ENCODE results near the gene FAM177A1. TPM values are rescaled to one million over a fixed set of nuclear protein-coding genes. Genes with fewer than 3 reads are reported as not detected.
A peak's percentile ranks its signal among the peaks of the same experiment; 100 is the strongest.

FAM177A1 gene
- total and polyA plus RNA-seq, 2 of the 13 experiments (the other 11 are each of a cell fraction or from before 2014, with no cell fraction given) = 72.9 to 119 TPM

DNA sequence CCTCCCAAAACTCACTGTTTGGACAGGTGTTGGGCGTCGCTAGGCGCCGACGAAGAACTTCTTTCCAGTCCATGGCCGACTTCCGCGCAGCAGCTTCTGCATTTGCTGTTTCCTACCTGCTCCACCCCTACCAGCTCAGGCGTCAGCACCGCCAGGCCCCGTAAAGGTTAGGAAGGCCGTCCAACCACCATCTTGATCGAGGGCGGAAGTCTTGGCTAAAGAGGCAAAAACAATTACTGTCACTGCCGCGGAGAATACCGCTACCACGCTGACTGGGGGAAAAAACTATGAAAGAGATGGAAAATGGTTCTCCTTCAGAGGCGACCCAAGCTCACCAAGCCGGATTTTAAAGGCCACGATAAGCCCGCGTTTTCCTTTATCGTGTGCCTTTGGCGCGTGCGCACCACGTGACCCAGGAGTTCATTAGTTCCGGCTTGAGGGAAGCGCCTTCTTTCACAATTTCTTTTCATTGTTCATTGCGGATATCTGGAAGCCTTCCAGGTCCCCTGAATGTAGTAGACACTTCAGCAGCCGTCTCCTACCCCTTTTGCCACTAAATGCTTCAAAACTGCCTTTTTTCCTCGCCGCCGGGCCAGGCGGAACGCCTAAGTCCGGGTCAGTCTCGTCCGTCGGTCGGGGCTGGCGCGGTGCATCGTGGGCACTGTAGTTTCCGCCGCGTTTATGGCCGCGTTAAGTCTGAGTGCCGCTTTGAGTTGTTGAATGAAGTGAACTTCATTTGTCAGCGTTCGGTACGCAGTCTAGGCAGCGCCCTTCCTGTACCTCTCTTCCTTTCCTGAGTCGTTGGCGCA, 76.0 kb downstream of the FAM177A1 start, which contains the start of the genes PPP2R3C and PRORP (continued):
- TF ChIP-seq, protein P1, sequence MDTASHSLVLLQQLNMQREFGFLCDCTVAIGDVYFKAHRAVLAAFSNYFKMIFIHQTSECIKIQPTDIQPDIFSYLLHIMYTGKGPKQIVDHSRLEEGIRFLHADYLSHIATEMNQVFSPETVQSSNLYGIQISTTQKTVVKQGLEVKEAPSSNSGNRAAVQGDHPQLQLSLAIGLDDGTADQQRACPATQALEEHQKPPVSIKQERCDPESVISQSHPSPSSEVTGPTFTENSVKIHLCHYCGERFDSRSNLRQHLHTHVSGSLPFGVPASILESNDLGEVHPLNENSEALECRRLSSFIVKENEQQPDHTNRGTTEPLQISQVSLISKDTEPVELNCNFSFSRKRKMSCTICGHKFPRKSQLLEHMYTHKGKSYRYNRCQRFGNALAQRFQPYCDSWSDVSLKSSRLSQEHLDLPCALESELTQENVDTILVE (CRISPR knock-in tag; IDR thresholded peaks at IDR 0.05) = peak; percentile 83
- TF ChIP-seq, protein P2, sequence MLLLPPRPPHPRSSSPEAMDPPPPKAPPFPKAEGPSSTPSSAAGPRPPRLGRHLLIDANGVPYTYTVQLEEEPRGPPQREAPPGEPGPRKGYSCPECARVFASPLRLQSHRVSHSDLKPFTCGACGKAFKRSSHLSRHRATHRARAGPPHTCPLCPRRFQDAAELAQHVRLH (CRISPR knock-in tag; IDR thresholded peaks at IDR 0.05; ENCODE audit: borderline replicate concordance, low read depth) = peak; percentile 95
- peak; percentile 85; the same call in 1 of the 2 replicates for TF ChIP-seq TOE1 (CRISPR knock-in tag; IDR thresholded peaks at IDR 0.05)
- no peak; the same call in 1 of the 2 replicates for TF ChIP-seq SMYD3 (CRISPR knock-in tag; IDR thresholded peaks at IDR 0.05)
- peak; percentile 56; the same call in 2 of the 3 replicates for TF ChIP-seq MXI1 (IDR thresholded peaks at IDR 0.05; ENCODE audit: borderline replicate concordance, low read depth, low read length)
- peak; percentile 96 for TF ChIP-seq ZMAT3 (CRISPR knock-in tag; conservative IDR thresholded peaks at IDR 0.05)
- TF ChIP-seq PCBP2 (optimal IDR thresholded peaks at IDR 0.05; ENCODE audit: low read depth, low read length, poor library complexity, severe bottlenecking) = peak; percentile 8
- peak; percentile 95 for TF ChIP-seq PHF20 (CRISPR knock-in tag; IDR thresholded peaks at IDR 0.05)
- TF ChIP-seq ZFP62 (CRISPR knock-in tag; IDR thresholded peaks at IDR 0.05) = no peak
- TF ChIP-seq ZBTB20 (CRISPR knock-in tag; IDR thresholded peaks at IDR 0.05; ENCODE audit: borderline replicate concordance, low read depth) = 0 out of 2 replicates have a peak, but pooled peaks have one; percentile 92
- TF ChIP-seq PBX2 (CRISPR knock-in tag; IDR thresholded peaks at IDR 0.05) = no peak
- no peak for TF ChIP-seq CENPX (CRISPR knock-in tag; IDR thresholded peaks at IDR 0.05)
- TF ChIP-seq SSRP1 (CRISPR knock-in tag; IDR thresholded peaks at IDR 0.05) = no peak; the same call in 1 of the 2 replicates
- peak; percentile 84 for TF ChIP-seq ZNF503 (CRISPR knock-in tag; IDR thresholded peaks at IDR 0.05)
- TF ChIP-seq, protein P3, sequence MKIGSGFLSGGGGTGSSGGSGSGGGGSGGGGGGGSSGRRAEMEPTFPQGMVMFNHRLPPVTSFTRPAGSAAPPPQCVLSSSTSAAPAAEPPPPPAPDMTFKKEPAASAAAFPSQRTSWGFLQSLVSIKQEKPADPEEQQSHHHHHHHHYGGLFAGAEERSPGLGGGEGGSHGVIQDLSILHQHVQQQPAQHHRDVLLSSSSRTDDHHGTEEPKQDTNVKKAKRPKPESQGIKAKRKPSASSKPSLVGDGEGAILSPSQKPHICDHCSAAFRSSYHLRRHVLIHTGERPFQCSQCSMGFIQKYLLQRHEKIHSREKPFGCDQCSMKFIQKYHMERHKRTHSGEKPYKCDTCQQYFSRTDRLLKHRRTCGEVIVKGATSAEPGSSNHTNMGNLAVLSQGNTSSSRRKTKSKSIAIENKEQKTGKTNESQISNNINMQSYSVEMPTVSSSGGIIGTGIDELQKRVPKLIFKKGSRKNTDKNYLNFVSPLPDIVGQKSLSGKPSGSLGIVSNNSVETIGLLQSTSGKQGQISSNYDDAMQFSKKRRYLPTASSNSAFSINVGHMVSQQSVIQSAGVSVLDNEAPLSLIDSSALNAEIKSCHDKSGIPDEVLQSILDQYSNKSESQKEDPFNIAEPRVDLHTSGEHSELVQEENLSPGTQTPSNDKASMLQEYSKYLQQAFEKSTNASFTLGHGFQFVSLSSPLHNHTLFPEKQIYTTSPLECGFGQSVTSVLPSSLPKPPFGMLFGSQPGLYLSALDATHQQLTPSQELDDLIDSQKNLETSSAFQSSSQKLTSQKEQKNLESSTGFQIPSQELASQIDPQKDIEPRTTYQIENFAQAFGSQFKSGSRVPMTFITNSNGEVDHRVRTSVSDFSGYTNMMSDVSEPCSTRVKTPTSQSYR (CRISPR knock-in tag; IDR thresholded peaks at IDR 0.05; ENCODE audit: borderline replicate concordance) = peak; percentile 79
- no peak for TF ChIP-seq FOXA1 (IDR thresholded peaks at IDR 0.05)
- TF ChIP-seq FOXA1 (CRISPR knock-in tag; IDR thresholded peaks at IDR 0.05) = peak; percentile 48; the same call in 1 of the 2 replicates
- TF ChIP-seq ZNF552 (CRISPR knock-in tag; IDR thresholded peaks at IDR 0.05; ENCODE audit: borderline replicate concordance) = peak; percentile 94
- TF ChIP-seq ZNF282 (IDR thresholded peaks at IDR 0.05; ENCODE audit: partially characterized antibody) = no peak
- peak; percentile 85 for TF ChIP-seq ZNF567 (CRISPR knock-in tag; IDR thresholded peaks at IDR 0.05; ENCODE audit: borderline replicate concordance)
- TF ChIP-seq ZNF740 (CRISPR knock-in tag; IDR thresholded peaks at IDR 0.05) = peak; percentile 86
- peak; percentile 85 for TF ChIP-seq ZNF431 (CRISPR knock-in tag; IDR thresholded peaks at IDR 0.05; ENCODE audit: borderline replicate concordance, low read depth)
